ENCODE measurements around the gene TMEM184A. TPM values are rescaled to one million over a fixed set of nuclear protein-coding genes. Genes with fewer than 3 reads are reported as not detected.

TMEM184A gene
- total and polyA plus RNA-seq, 8 donors, result 3.8 to 99.4 (median 17.2) TPM

- DNase-seq, result peak in 1 of 2 donors; percentile 35
- Histone ChIP-seq H3K27ac (no peak overlapping the region), H3K4me1 (peaks cover 0 to 32% (median 11%) of the 10 kb centered on the region in 4 donors), H3K27me3 (peaks cover 0 to 20% (median 0%) of the 10 kb centered on the region in 3 donors), H3K4me3 (no peak overlapping the region), H3K9me3 (no peaks in the 10 kb centered on the region), H3K36me3 (no peaks in the 10 kb centered on the region)
- intact Hi-C loops (cut with DNase I; ENCODE audit: low total_unique reads), result no loop called here
- WGBS, 5 donors, result 74 to 83% (median 76%) methylated on average over 7 to 16 of the region's 16 CpGs
- TF ChIP-seq EP300 (IDR thresholded peaks at IDR 0.05), result no peak
- TF ChIP-seq POLR2AphosphoS5 (IDR thresholded peaks at IDR 0.05), result no peak
- TF ChIP-seq POLR2A (IDR thresholded peaks at IDR 0.05), result no peak
- TF ChIP-seq CTCF (IDR thresholded peaks at IDR 0.05), result no peak
These were observed 45.2 kb downstream of the TMEM184A start for GRCh38 chr7:1510780-1511154.

DNA sequence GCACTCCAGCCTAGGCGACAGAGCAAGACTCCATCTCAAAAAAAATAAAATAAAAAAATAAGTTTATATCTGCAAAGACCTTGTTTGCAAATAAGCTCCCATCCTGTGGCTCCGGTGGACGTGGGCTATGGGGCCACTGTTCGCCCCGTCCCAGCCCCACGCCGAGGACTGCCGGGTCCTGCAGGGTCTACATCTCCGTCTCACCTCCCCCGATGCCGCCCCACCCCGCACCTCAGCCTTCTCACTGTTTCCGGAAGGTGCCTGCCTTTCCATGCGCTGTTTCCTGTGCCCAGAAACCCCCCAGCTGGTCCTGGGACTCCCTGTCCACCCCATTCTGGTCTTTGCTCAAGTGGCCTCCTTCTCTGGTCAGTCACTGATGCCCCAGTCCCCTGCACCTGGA, 46.8 kb downstream of the TMEM184A start:
- DNase-seq, result no peak
- Histone ChIP-seq H3K36me3 (no peaks in the 10 kb centered on the region), H3K9me3 (no peaks in the 10 kb centered on the region), H3K27ac (no peak overlapping the region), H3K4me1 (peaks cover 0 to 45% (median 19%) of the 10 kb centered on the region in 4 donors), H3K4me3 (no peak overlapping the region), H3K27me3 (peaks cover 0 to 15% (median 0%) of the 10 kb centered on the region in 3 donors)
- TF ChIP-seq POLR2AphosphoS5 (IDR thresholded peaks at IDR 0.05), result no peak
- no peak for TF ChIP-seq POLR2A (IDR thresholded peaks at IDR 0.05)
- TF ChIP-seq CTCF (IDR thresholded peaks at IDR 0.05), result no peak
- no peak for TF ChIP-seq EP300 (IDR thresholded peaks at IDR 0.05)
- WGBS, 5 donors, result 84 to 94% (median 88%) methylated on average over 14 of the region's 14 CpGs
- intact Hi-C loops (cut with DNase I; ENCODE audit: low total_unique reads), result no loop called here

GRCh38 chr7:1508277-1508758, 47.7 kb downstream of the TMEM184A start:
- H3K27me3 ChIP-seq, result peaks cover 0 to 9% (median 0%) of the 10 kb centered on the region in 3 donors
- H3K27ac ChIP-seq, result no peak overlapping the region
- no peaks in the 10 kb centered on the region for H3K9me3 ChIP-seq
- intact Hi-C loops (cut with DNase I; ENCODE audit: low total_unique reads), result no loop called here
- H3K4me3 ChIP-seq, result no peak overlapping the region
- WGBS, 5 donors, result 59 to 77% (median 62%) methylated on average over 10 of the region's 10 CpGs
- H3K36me3 ChIP-seq, result no peaks in the 10 kb centered on the region
- DNase-seq, result no peak
- TF ChIP-seq EP300 (IDR thresholded peaks at IDR 0.05) (no peak), POLR2AphosphoS5 (IDR thresholded peaks at IDR 0.05) (no peak), POLR2A (IDR thresholded peaks at IDR 0.05) (no peak), CTCF (IDR thresholded peaks at IDR 0.05) (no peak)
- H3K4me1 ChIP-seq, result peaks cover 1 to 44% (median 24%) of the 10 kb centered on the region in 4 donors

GRCh38 chr7:1505731-1506550, 50.1 kb downstream of the TMEM184A start:
- H3K36me3 ChIP-seq, result peaks cover 14 to 21% (median 19%) of the 10 kb centered on the region in 4 donors
- TF ChIP-seq CTCF (IDR thresholded peaks at IDR 0.05) (no peak), POLR2AphosphoS5 (IDR thresholded peaks at IDR 0.05) (no peak), POLR2A (IDR thresholded peaks at IDR 0.05) (no peak), EP300 (IDR thresholded peaks at IDR 0.05) (no peak)
- peak in 1 of 2 donors; percentile 37 for DNase-seq
- peak overlapping the region in 1 of 4 donors; percentile 2 for H3K4me3 ChIP-seq
- no peaks in the 10 kb centered on the region for H3K9me3 ChIP-seq
- intact Hi-C loops (cut with DNase I; ENCODE audit: low total_unique reads), result no loop called here
- H3K27ac ChIP-seq, result no peak overlapping the region
- peaks cover 0 to 8% (median 0%) of the 10 kb centered on the region in 3 donors for H3K27me3 ChIP-seq
- 63 to 76% (median 73%) methylated on average over 19 to 35 of the region's 35 CpGs for WGBS, 5 donors
- H3K4me1 ChIP-seq, result peaks cover 13 to 53% (median 44%) of the 10 kb centered on the region in 4 donors
